GM19452 (cell line): ENCODE measurements around the gene EPAS1.

ENCODE experiments used
- ATAC-seq: cut with Tn5 transposase; IDR thresholded peaks from one replicate; pipeline ENCODE4 v1.9.1; 2021; ENCODE audit not compliant: unreplicated experiment

The EPAS1 gene

DNA sequence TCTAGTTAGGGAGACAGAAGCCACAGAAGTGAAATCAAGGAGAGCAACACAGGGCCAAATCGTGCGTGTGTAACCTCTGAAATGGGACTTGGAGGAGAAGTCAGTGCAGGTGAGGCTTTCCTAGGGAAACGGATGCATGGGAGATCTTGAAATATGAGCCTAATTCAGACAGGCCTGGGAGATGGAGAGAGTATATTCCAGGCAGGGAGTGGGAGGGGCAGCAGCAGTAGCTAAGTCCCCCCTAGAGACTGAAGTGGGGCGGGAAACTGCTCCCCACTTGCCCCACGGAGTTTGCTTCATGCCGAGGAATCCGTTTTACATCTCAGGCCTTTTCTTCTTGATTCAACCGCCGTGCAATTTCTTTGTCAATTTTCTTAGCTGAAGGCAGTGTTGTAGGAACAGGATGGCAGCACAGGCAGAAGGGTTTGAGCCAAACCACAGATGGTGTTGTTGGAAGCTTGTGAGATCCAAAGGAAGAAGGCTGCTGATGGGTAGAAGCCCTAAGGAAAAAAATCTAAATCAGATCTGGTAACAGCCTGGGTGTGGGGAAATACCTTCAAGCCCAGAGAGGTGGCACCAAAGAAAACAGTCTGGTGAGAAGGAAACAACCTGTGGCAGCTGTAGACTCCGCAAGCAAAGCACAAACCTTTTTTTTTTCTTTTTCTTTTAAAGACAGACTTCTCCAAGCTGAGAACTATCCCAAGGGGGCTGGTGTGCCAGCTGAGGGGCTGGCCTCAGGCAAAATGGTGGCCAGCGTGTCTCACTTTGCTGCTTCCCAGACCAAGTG lies 40.2 kb downstream of the EPAS1 start:
- ATAC-seq: no peak

GRCh38 chr2:46338674-46339073 lies 41.5 kb downstream of the EPAS1 start:
- ATAC-seq: no peak

DNA sequence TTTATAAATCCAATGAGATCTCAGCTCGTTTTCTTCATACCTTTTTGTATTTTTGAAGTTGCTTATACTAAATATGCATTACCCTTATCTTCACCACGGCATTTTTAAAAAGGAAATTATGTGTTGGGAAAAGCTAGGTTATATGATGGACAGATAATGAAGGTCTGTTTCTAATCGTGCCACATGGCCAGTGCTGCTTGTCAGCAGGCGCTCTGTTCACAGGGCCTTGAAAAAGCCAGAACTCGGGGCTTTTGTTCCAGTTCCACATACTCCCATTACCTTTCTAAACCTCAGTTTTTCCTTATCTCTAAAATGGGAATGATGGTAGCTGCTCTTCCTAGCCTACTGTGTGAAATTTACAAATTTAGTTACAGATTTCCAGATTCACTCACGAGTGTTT lies 42.0 kb downstream of the EPAS1 start:
- no peak for ATAC-seq

GRCh38 chr2:46339676-46340459 lies 42.7 kb downstream of the EPAS1 start:
- ATAC-seq: no peak

GRCh38 chr2:46340740-46341420 lies 43.7 kb downstream of the EPAS1 start:
- ATAC-seq: no peak

- ATAC-seq: no peak
These were observed 45.5 kb downstream of the EPAS1 start for GRCh38 chr2:46342566-46343315.

GRCh38 chr2:46344706-46345105 lies 47.5 kb downstream of the EPAS1 start:
- ATAC-seq: no peak

- ATAC-seq: no peak
These were observed 48.6 kb downstream of the EPAS1 start for GRCh38 chr2:46345775-46346174.

DNA sequence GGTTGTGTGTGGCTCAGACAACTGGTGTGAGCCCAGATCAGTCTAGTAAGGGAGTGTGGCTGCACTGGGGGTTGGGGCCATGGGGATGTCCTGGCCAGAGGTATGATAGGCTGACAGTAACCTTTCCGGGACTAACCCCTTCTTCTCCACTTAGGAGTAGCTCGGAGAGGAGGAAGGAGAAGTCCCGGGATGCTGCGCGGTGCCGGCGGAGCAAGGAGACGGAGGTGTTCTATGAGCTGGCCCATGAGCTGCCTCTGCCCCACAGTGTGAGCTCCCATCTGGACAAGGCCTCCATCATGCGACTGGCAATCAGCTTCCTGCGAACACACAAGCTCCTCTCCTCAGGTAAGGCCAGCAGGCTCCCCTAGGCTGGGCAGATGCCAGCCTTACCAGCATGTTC lies 49.5 kb downstream of the EPAS1 start:
- ATAC-seq: no peak

- peak; percentile 83 for ATAC-seq
These were observed 50.6 kb downstream of the EPAS1 start for GRCh38 chr2:46347648-46348280.

DNA sequence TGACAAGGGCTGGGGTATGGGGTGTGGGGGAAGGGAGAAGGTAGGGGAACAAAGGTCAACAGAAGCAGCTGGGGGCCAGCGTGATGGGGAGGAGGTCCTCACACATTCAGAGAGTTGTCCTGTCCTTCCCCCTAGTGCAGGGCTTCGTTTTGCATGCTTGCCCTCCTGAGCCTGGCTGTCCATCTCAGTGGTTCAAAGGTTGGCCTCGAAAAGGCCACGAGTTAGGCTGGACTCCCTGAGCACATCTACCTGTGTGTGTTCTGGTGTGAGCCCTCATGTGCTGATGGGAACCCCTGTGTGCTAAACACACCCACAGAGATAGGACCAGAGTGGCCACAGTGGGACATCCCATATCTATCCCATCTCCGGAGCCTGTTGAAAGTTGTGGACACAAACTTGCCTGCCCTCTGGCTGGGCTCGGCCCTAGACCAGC lies 51.9 kb downstream of the EPAS1 start:
- ATAC-seq: no peak

GRCh38 chr2:46350029-46350689 lies 53.0 kb downstream of the EPAS1 start:
- ATAC-seq: no peak

- ATAC-seq: no peak
These were observed 54.0 kb downstream of the EPAS1 start for GRCh38 chr2:46351098-46351749.

DNA sequence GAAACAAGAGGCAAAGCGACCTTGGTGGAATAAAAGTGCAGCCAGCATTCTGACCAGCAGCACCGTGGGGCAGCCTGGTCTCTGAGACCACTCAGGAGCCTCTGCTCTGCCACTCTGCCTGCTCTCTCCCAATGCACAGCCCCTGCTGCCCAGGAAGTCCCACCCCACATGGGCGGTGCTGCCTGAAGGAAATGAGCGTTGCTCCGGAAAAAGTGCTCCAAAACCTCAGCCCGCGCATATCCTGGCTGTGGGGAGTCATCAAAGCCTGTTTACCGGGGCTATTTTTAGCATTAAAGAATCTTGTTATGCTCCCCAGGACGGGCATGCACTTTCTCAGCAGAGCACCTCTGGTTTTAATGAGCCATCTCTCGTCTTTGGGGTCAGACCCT lies 54.5 kb downstream of the EPAS1 start:
- no peak for ATAC-seq

DNA sequence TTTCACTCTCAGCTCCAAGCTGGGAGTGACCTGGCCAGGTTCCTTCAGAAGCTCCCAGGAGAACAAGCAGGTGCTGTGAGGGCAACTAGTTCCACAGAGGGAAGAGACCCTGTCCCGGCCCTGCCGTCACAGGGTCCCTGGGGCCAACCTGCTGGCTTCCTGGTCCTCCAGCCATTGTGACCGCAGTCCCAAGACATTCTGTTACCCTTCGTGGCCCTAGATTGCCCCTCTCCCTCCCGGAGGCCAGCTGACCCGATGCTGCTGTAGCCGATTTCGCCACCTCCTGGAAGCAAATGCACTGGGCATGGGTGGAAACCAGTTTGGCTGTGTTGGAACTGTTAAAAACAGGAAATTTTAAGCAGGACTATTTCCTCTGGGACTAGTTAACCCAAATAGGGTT lies 55.4 kb downstream of the EPAS1 start:
- ATAC-seq: no peak

DNA sequence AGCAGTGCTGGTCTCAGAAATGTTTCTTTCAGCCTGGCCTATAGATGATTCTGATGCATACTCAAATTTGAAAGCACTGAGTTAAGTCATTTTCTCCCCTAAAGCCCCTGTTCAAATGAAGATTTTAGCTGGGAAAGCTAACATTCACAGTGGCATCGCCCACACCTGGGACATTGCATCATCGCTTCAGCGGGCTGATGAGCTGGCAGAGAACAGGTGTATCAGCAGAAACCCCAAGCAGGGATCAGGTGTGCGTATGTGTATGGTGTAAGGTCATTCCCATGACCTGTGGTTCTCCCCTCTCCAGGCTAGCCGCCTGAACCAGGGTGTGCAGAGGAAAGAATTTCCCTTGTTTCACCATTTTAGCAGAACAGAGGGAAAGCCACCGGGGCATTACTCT lies 56.3 kb downstream of the EPAS1 start:
- no peak for ATAC-seq

DNA sequence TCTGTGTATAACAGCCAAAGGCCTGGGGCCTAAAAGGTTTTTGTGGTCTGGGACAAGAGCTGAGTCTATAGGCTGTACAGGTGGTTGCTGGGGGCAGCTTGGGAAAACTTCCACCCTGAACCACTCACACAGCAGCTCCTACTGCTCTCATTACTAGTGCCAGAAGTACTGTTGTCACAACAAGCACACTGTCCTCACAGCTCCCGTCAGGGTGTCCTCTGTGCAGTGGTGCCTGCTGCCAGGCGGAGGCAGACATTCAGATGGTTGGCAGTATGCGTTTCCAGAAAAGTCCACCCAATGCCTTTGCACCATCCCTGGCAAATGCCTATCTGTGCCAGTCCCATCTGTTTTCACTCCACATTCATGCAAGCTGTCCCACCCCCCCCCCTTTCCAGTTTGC lies 58.5 kb downstream of the EPAS1 start:
- ATAC-seq: no peak

DNA sequence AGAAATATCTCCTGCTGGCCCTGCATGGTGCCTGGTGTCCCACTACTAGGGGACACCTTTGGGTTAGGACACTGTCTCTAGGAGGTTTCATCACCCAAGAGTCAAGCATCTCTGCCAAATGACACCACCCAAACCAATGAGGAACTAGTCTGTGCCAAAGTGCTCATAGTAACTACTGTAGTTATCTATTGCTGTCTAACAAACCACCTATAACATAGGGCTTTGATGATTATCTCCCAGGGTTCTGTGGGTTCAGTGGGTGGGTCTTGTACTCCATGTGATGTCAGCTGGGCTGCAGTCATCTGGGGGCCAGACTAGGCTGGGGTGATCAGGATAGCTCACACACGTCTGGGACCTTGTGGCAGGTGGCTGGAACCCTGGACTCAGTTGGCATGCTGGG lies 59.8 kb downstream of the EPAS1 start:
- no peak for ATAC-seq

- ATAC-seq: no peak
These were observed 61.5 kb downstream of the EPAS1 start for GRCh38 chr2:46358713-46359112.

DNA sequence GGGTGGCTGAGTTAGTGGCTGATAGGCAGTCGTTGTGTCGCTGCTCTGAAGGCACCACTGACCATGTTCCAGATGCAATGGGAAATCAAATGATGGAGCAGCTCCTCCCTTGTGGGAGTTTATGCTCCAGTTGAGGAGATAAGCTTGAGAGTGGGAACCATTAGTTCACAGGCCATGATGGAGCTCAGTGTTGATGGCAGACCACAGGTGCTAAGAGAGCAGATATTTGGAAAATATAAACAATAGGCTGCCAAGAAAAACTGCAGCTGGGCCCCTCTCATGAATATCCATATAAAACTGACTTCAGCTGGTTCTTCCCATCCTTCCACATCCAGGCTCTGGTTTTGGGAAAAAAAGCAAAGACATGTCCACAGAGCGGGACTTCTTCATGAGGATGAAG lies 63.1 kb downstream of the EPAS1 start:
- no peak for ATAC-seq
